HG03103 (cell line): ENCODE measurements around the gene OR1G1.
"Not testable (repeated sequence)": the region's sequence is repeated elsewhere in the genome, so short reads cannot be mapped to it uniquely, and the experiment has no call there.

ENCODE experiments used
- ATAC-seq: cut with Tn5 transposase; IDR thresholded peaks from one replicate; pipeline ENCODE4 v1.9.1; 2021; ENCODE audit warnings: low read depth; ENCODE audit not compliant: unreplicated experiment

OR1G1 gene

GRCh38 chr17:3127451-3127850 is at the start of gene OR1G1:
Gene OR1G1 (minus strand): TSS chr17:3127551. CDS start chr17:3127551, 0 bp downstream.
- ATAC-seq: no peak

GRCh38 chr17:3167574-3167973 is 40.2 kb upstream of the OR1G1 start:
- no peak for ATAC-seq

GRCh38 chr17:3157218-3157617 is 29.9 kb upstream of the OR1G1 start:
- no peak for ATAC-seq

- ATAC-seq: not testable (repeated sequence)
Observed at GRCh38 chr17:3137494-3137893, 10.1 kb upstream of the OR1G1 start.

GRCh38 chr17:3104322-3104721 is 23.0 kb downstream of the OR1G1 start, which contains the start of gene OR1D2:
Gene OR1D2 (minus strand): TSS chr17:3104422. CDS start chr17:3092996, 11,426 bp downstream.
- no peak for ATAC-seq
